GM12878 (cell line): ENCODE results near the gene MAZ. TPM values are rescaled to one million over a fixed set of nuclear protein-coding genes. Genes with fewer than 3 reads are reported as not detected.
"Not testable (repeated sequence)": the region's sequence is repeated elsewhere in the genome, so short reads cannot be mapped to it uniquely, and the experiment has no call there.

Experiments used
- ATAC-seq: fragments of 200-7000 bp; cut with Tn5 transposase; 3 replicates; pipeline ENCODE4 v1.9.1; 2020; ENCODE audit warnings: mild to moderate bottlenecking, moderate library complexity
- BruUV-seq: library from RNA; stranded (reverse); fragments of 400-500 nt; replicated peaks from 2 replicates; lab custom pipeline; 2021; lab: Mats Ljungman, UMichigan
- CTCF ChIA-PET: fragments of 300-600 bp; sonication (Branson Sonifier 250); formaldehyde crosslinking; extraction: SDS; loops from one replicate; lab custom pipeline; 2021; ENCODE audit warnings: inconsistent platforms; lab: Yijun Ruan, JAX
- POLR2A ChIA-PET: fragments of 350-600 bp; formaldehyde crosslinking; extraction: SDS; loops from one replicate; lab custom pipeline; 2021; ENCODE audit warnings: inconsistent platforms; lab: Charles Lee
- RAD21 ChIA-PET: fragments of 300-600 bp; sonication (Branson Sonifier 250); formaldehyde crosslinking; loops from one replicate; lab custom pipeline; 2023; ENCODE audit warnings: antibody characterized with exemption; ENCODE audit not compliant: unreplicated experiment; lab: Charles Lee
- SMC1A ChIA-PET: fragments of 300-600 bp; sonication (Branson Sonifier 250); formaldehyde crosslinking; loops from one replicate; lab custom pipeline; 2023; ENCODE audit not compliant: unreplicated experiment, uncharacterized antibody; lab: Charles Lee
- DNase-seq: peaks from one replicate; pipeline ENCODE4 v3.0.0-alpha.2; 2011; ENCODE audit warnings: low read depth, low spot score
- FAIRE-seq: peaks from 3 replicates; lab custom pipeline; 2011; peaks lifted over from hg19 to GRCh38; lab: Jason Lieb, UNC
- H2AFZ ChIP-seq: 2 replicates; pipeline ENCODE4 v1.6.0; 2011; ENCODE audit warnings: low read depth, low read length, control low read depth; ENCODE audit not compliant: control insufficient read depth
- H3K27ac ChIP-seq: 2 replicates; pipeline ENCODE4 v1.5.1; 2011; ENCODE audit warnings: control low read depth; ENCODE audit not compliant: control insufficient read depth, insufficient read depth
- H3K27me3 ChIP-seq, 2 experiments: replicated peaks in 1 of 2; 2 replicates each; pipeline versions ENCODE4 v1.6.0 to v1.6.1; 2011; ENCODE audit warnings: low read length in 1 of 2; ENCODE audit not compliant: control insufficient read depth in 2 of 2, insufficient read depth in 2 of 2
- H3K36me3 ChIP-seq, 2 experiments: 2 replicates each; pipeline ENCODE4 v1.5.1; 2011; ENCODE audit warnings: low read length in 1 of 2; ENCODE audit not compliant: control insufficient read depth in 2 of 2, insufficient read depth in 2 of 2
- H3K4me1 ChIP-seq: 2 replicates; pipeline ENCODE4 v1.6.1; 2011; ENCODE audit warnings: mild to moderate bottlenecking, low read length, moderate library complexity, mixed read lengths; ENCODE audit not compliant: control insufficient read depth, insufficient read depth
- H3K4me2 ChIP-seq: 2 replicates; pipeline ENCODE4 v1.6.0; 2011; ENCODE audit warnings: control low read depth; ENCODE audit not compliant: control insufficient read depth, insufficient read depth
- H3K4me3 ChIP-seq: fragments of 200-600 bp; sonication (generic); 2 replicates; pipeline ENCODE4 v1.5.1; 2016
- H3K79me2 ChIP-seq: 2 replicates; pipeline ENCODE4 v1.6.0; 2011; ENCODE audit warnings: low read length; ENCODE audit not compliant: control insufficient read depth, insufficient read depth
- H3K9ac ChIP-seq: 2 replicates; pipeline ENCODE4 v1.8.0; 2011; ENCODE audit warnings: low read length, control low read depth, mixed read lengths; ENCODE audit not compliant: control insufficient read depth, insufficient read depth
- H3K9me3 ChIP-seq: replicated peaks from 3 replicates; pipeline ENCODE4 v1.5.1; 2011; ENCODE audit warnings: mild to moderate bottlenecking, low read length; ENCODE audit not compliant: control insufficient read depth, insufficient read depth
- H4K20me1 ChIP-seq: 2 replicates; pipeline ENCODE4 v1.6.0; 2011; ENCODE audit not compliant: control insufficient read depth, insufficient read depth
- BMI1 ChIP-seq: fragments of 450-650 bp; IDR thresholded peaks from 2 replicates; pipeline ENCODE4 v1.6.1; 2016; ENCODE audit warnings: mild to moderate bottlenecking, moderate library complexity, borderline replicate concordance
- CHD2 ChIP-seq: IDR thresholded peaks from 2 replicates; pipeline ENCODE4 v1.6.1; 2011; ENCODE audit warnings: low read depth, low read length, improper control_type of control experiment, borderline replicate concordance
- WGBS: methylation state at CpG from one replicate; pipeline ENCODE4 v1.1.6; 2016; ENCODE audit warnings: low lambda C conversion rate; ENCODE audit not compliant: insufficient replicate concordance, insufficient coverage; ENCODE audit errors: missing lambda C conversion rate; 5-methylcytosine and 5-hydroxymethylcytosine counted together
- in situ Hi-C: fragments of 300-500 bp; cut with MboI; formaldehyde crosslinking; loops from 9 replicates; pipeline ENCODE4 v1.14.3; 2018; ENCODE audit warnings: mixed read lengths
- intact Hi-C: fragments of 100-400 bp; cut with micrococcal nuclease; formaldehyde crosslinking; loops from one replicate; pipeline ENCODE4 v1.14.2; 2022; ENCODE audit not compliant: unreplicated experiment
- polyA plus RNA-seq, 11 experiments: library from polyadenylated mRNA; depleted of rRNA in 4 of 11; unstranded in 6 of 11; stranded (reverse) in 5 of 11; fragments of >200 nt; fragmentation: Nextera tagmentation in 4 of 11; fragmentation: Illumina TruSeq in 1 of 11; extraction: Ambion mirVana in 4 of 11; extraction: Trizol in 1 of 11; gene quantifications; 1 replicate in 1 of 11; 2 replicates in 10 of 11; pipeline versions ENCODE4 v1.2.1 to v1.2.3, GENCODE V29; 2011 to 2016; ENCODE audit warnings: inconsistent platforms in 2 of 11, missing spikeins in 2 of 11, low read depth in 1 of 11
- total RNA-seq, 4 experiments: library from RNA; depleted of rRNA in 3 of 4; stranded (reverse); fragments of >200 nt in 3 of 4; fragmentation: Illumina TruSeq in 1 of 4; extraction: Trizol in 1 of 4; gene quantifications; 2 replicates each; pipeline versions ENCODE4 v1.2.1 to v1.2.3, GENCODE V29; 2013 to 2021
- TF ChIP-seq, protein P1 (sequence below): IDR thresholded peaks from 2 replicates; pipeline ENCODE4 v1.6.1; 2011; ENCODE audit warnings: mild to moderate bottlenecking, low read depth, low read length, moderate library complexity; ENCODE audit not compliant: insufficient replicate concordance
- TF ChIP-seq, protein P2 (sequence below): fragments of 450-650 bp; IDR thresholded peaks from 2 replicates; pipeline ENCODE4 v1.6.1; 2016; ENCODE audit warnings: mild to moderate bottlenecking

Gene MAZ
- total and polyA plus RNA-seq, 10 of the 15 experiments (the other 5 are each of a cell fraction or from before 2014, with no cell fraction given), result 23.9 to 309 (median 116) TPM

DNA sequence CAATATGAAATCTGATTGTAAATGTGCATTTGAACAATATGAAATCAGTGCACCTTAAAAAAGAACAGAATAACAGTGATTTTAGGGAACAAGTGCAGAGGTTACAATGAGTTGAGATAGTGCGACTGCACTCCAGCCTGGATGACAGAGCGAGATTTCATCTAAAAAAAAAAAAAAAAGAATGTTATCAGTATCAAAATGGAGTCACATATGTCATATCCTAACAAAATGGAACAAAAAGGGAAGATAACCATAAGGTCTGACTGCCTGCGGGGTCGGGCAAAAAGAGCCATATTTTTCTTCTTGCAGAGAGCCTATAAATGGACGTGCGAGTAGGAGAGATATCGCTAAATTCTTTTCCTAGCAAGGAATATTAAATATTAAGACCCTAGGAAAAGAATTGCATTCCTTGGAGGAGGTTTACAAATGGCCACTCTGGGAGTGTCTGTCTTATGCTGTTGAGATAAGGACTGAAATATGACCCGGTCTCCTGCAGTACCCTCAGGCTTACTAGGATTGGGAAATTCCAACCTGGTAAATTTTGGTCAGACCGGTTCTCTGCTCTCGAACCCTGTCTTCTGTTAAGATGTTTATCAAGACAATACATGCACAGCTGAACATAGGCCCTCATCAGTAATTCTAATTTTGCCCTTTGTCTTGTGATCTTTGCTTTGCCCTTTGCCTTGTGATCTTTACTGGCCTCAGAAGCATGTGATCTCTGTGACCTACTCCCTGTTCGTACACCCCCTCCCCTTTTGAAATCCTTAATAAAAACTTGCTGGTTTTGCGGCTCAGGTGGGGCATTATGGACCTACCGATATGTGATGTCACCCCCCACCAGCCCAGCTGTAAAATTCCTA lies 23.0 kb upstream of the MAZ start:
- H3K4me2 ChIP-seq, H4K20me1 ChIP-seq, BruUV-seq, FAIRE-seq, H3K9ac ChIP-seq, H3K27ac ChIP-seq, H2AFZ ChIP-seq, H3K79me2 ChIP-seq, H3K27me3 ChIP-seq, DNase-seq, H3K9me3 ChIP-seq, H3K4me3 ChIP-seq, H3K36me3 ChIP-seq, POLR2A ChIA-PET, H3K4me1 ChIP-seq, ATAC-seq, RAD21 ChIA-PET: not testable (repeated sequence)
- in situ Hi-C loops (loop anchor here (5.0 kb wide), 1 partner anchor 51 kb away; no protein-coding TSS in a partner anchor), intact Hi-C loops (loop anchor here (5.0 kb wide), 1 partner anchor 36 kb away; the partner anchor contains the start of gene C16orf54)
- ChIA-PET SMC1A (interaction anchor here (1.3 to 2.2 kb wide), 2 partner anchors 28 to 54 kb away, joined by 3 to 10 read pairs; no protein-coding TSS in a partner anchor), CTCF (interaction anchor here (0.7 to 3.4 kb wide), 4 partner anchors 8 to 53 kb away, joined by 3 to 24 read pairs (median 4); no protein-coding TSS in a partner anchor)
- WGBS, result 80% methylated on average over 13 of the region's 13 CpGs

DNA sequence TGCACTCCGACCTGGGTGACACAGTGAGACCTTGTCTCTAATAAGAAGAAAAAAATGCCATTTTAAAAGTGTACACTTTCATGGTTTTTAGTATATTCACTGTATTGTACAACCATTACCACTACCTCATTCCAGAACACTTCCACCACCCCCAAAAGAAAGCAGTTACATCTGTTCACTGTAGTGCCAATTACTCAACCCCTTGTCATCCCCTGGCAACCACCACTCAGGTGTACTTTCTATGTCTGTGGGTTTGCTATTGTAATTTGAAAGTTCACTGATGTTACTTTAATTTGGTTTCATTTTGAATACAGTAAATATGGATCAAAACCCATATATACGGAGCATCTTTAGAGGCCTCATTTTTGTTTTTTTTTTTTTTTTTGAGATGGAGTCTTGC lies 22.2 kb upstream of the MAZ start:
- Histone ChIP-seq H3K4me2 (no peak overlapping the region), H3K27ac (no peak overlapping the region), H3K9me3 (no peaks in the 10 kb centered on the region), H3K4me3 (no peak overlapping the region), H3K79me2 (no peaks in the 10 kb centered on the region), H4K20me1 (no peaks in the 10 kb centered on the region), H2AFZ (no peak overlapping the region), H3K27me3 (no peaks in the 10 kb centered on the region), H3K4me1 (peaks cover 7% of the 10 kb centered on the region), H3K9ac (no peak overlapping the region), H3K36me3 (no peaks in the 10 kb centered on the region)
- DNase-seq (no peak), FAIRE-seq (no peak), ATAC-seq (peak; percentile 74)
- SMC1A ChIA-PET, result interaction anchor here (0.7 to 2.2 kb wide), 5 partner anchors 29 to 81 kb away, joined by 3 to 10 read pairs (median 4); no protein-coding TSS in a partner anchor
- 92% methylated on average over 2 of the region's 2 CpGs for WGBS
- BruUV-seq, result no TSS peak
- TF ChIP-seq, protein P1, sequence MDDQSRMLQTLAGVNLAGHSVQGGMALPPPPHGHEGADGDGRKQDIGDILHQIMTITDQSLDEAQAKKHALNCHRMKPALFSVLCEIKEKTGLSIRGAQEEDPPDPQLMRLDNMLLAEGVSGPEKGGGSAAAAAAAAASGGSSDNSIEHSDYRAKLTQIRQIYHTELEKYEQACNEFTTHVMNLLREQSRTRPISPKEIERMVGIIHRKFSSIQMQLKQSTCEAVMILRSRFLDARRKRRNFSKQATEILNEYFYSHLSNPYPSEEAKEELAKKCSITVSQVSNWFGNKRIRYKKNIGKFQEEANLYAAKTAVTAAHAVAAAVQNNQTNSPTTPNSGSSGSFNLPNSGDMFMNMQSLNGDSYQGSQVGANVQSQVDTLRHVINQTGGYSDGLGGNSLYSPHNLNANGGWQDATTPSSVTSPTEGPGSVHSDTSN, result peak; percentile 41
- TF ChIP-seq CHD2 (no peak), BMI1 (no peak)
- TF ChIP-seq, protein P2, sequence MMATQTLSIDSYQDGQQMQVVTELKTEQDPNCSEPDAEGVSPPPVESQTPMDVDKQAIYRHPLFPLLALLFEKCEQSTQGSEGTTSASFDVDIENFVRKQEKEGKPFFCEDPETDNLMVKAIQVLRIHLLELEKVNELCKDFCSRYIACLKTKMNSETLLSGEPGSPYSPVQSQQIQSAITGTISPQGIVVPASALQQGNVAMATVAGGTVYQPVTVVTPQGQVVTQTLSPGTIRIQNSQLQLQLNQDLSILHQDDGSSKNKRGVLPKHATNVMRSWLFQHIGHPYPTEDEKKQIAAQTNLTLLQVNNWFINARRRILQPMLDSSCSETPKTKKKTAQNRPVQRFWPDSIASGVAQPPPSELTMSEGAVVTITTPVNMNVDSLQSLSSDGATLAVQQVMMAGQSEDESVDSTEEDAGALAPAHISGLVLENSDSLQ, result peak; percentile 89
- intact Hi-C loops (loop anchor here (5.0 kb wide), 1 partner anchor 37 kb away; the partner anchor contains the start of gene C16orf54), in situ Hi-C loops (loop anchor here (5.0 kb wide), 1 partner anchor 52 kb away; no protein-coding TSS in a partner anchor)
- POLR2A ChIA-PET, result no interaction called here
- RAD21 ChIA-PET, result interaction anchor here (1.5 to 1.6 kb wide), 3 partner anchors 29 to 84 kb away, joined by 5 to 8 read pairs (median 6); no protein-coding TSS in a partner anchor
- CTCF ChIA-PET, result interaction anchor here (1.0 to 3.4 kb wide), 12 partner anchors 10 to 82 kb away, joined by 3 to 24 read pairs (median 5); no protein-coding TSS in a partner anchor
